NCI-H510A treated with DMSO at 0.1 percent for 48 hours (cell line): ENCODE data around the gene EXOC4.
"Not testable (repeated sequence)": the region's sequence is repeated elsewhere in the genome, so short reads cannot be mapped to it uniquely, and the experiment has no call there.

ENCODE experiments used
- DNase-seq: peaks from one replicate; lab custom pipeline; 2025; lab: John Stamatoyannopoulos, UW

The EXOC4 gene

GRCh38 chr7:133275446-133276095 is 22.7 kb downstream of the EXOC4 start:
- DNase-seq = no peak

GRCh38 chr7:133278975-133279374 is 26.1 kb downstream of the EXOC4 start:
- not testable (repeated sequence) for DNase-seq

- DNase-seq = no peak
Observed at GRCh38 chr7:133282094-133282493, 29.2 kb downstream of the EXOC4 start.

GRCh38 chr7:133284092-133284491 is 31.2 kb downstream of the EXOC4 start:
- no peak for DNase-seq

- DNase-seq = no peak
Observed at GRCh38 chr7:133288970-133289369, 36.1 kb downstream of the EXOC4 start.

- DNase-seq = no peak
Observed at GRCh38 chr7:133290041-133290440, 37.2 kb downstream of the EXOC4 start.

GRCh38 chr7:133290676-133291333 is 37.9 kb downstream of the EXOC4 start:
- DNase-seq = no peak

GRCh38 chr7:133292631-133293030 is 39.8 kb downstream of the EXOC4 start:
- no peak for DNase-seq

- no peak for DNase-seq
Observed at GRCh38 chr7:133293384-133294160, 40.7 kb downstream of the EXOC4 start.

- DNase-seq = no peak
Observed at GRCh38 chr7:133294234-133294633, 41.4 kb downstream of the EXOC4 start.

GRCh38 chr7:133295484-133295883 is 42.6 kb downstream of the EXOC4 start:
- DNase-seq = no peak

GRCh38 chr7:133297093-133297492 is 44.2 kb downstream of the EXOC4 start:
- DNase-seq = no peak

- no peak for DNase-seq
Observed at GRCh38 chr7:133298080-133298479, 45.2 kb downstream of the EXOC4 start.

- no peak for DNase-seq
Observed at GRCh38 chr7:133299676-133300075, 46.8 kb downstream of the EXOC4 start.

- DNase-seq = no peak
Observed at GRCh38 chr7:133300088-133300487, 47.2 kb downstream of the EXOC4 start.

- no peak for DNase-seq
Observed at GRCh38 chr7:133300811-133301210, 47.9 kb downstream of the EXOC4 start.

GRCh38 chr7:133301444-133301843 is 48.6 kb downstream of the EXOC4 start:
- DNase-seq = no peak

- no peak for DNase-seq
Observed at GRCh38 chr7:133303372-133303771, 50.5 kb downstream of the EXOC4 start.

- no peak for DNase-seq
Observed at GRCh38 chr7:133303931-133304330, 51.1 kb downstream of the EXOC4 start.

- no peak for DNase-seq
Observed at GRCh38 chr7:133309333-133309732, 56.5 kb downstream of the EXOC4 start.

GRCh38 chr7:133310232-133310862 is 57.5 kb downstream of the EXOC4 start:
- peak; percentile 24 for DNase-seq

- no peak for DNase-seq
Observed at GRCh38 chr7:133313575-133313974, 60.7 kb downstream of the EXOC4 start.

- no peak for DNase-seq
Observed at GRCh38 chr7:133314084-133314483, 61.2 kb downstream of the EXOC4 start.
